GM19238 (cell line): ENCODE data around the gene C4orf33.
"Not testable (repeated sequence)": the region's sequence is repeated elsewhere in the genome, so short reads cannot be mapped to it uniquely, and the experiment has no call there.

Source experiments
- DNase-seq: peaks from one replicate; pipeline ENCODE4 v3.0.0; 2011; ENCODE audit warnings: low spot score; ENCODE audit not compliant: insufficient read length

Gene C4orf33

DNA sequence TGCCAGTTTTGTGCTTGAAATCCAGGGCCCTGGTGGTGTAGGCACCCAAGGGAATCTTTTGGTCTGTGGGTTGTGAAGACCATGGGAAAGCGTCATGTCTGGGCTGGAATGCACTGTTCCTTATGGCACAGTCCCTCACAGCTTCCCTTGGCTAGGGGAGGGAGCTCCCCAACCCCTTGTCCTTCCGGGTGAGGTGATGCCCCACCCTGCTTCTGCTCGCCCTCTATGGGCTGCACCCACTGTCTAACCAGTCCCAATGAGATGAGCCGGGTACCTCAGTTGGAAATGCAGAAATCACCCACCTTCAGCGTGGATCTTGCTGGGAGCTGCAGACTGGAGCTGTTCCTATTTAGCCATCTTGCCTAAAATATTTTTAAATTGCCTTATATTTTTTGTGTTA, 30.7 kb downstream of the C4orf33 start:
- DNase-seq, result not testable (repeated sequence)

GRCh38 chr4:129129143-129129542, 33.2 kb downstream of the C4orf33 start:
- no peak for DNase-seq

- no peak for DNase-seq
Measured at GRCh38 chr4:129131343-129131742, 35.4 kb downstream of the C4orf33 start.

DNA sequence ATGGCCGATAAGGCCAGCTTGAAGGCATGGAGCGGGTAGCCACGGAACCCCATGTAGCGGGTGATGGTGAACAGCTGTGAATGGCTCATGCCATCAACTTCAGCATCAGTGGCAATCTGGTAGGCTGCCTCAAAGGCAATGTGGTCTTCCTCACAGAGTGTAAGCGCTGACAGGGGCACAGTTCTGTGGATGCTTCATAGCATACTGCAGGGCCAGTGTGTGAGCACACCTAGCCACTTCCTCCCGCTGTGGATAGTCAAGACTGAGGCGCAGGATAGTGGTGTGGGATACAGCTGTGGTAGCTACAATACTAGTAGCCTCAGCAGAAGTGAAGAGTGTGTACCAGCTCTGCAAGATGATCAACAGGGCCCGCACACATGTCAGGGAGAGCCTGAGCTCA, 40.5 kb downstream of the C4orf33 start:
- DNase-seq, result no peak

DNA sequence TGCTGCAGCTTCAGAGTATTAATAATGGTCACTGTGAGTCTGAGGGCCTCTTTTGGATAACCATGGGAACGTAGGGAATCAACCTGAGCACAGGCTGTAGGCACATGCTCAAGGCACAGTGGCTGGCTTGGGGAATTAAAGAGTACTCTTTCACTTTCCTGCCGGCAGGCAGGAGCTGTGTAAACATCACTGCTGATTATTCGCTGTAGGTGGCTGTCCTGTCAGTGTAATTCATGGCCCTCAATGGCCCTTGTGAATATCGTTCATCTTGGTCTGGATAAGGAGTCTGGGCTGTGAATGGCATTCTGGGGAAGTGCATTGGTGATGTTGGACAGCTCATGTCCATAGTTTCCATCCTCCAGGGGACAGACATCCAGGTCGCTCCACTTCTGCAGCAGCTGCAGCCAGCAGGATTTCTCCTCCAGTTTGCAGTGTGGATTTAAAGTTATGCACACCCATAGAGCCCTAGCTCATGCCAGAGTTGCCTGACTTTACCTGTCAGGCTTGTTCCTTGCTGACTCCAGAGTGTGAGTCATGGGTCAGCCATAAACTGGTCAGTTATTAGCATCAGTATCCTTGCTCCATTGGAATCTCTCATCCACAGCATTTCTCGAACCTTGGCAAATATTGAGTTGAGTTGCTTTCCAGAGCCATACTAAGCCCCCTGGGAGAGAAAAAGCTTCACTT, 43.0 kb downstream of the C4orf33 start:
- DNase-seq, result no peak

DNA sequence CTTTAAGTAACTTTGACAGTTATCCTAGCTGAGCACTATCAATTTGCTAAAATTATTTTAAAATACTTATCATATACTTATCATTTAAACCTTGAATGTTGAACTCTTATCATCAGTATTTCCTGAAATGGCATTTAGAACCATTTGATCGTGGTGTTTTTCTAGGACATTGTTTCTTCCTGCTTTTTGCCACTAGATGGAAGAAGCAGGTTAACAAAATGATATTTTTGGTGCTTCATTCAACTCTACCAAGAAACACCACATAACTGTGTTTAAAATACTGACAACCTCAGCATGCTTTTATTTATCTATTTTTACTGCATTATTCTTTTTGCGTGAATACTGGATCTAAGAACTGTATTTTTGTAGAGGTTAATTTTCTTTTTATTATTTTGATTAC, 44.6 kb downstream of the C4orf33 start:
- DNase-seq, result no peak

DNA sequence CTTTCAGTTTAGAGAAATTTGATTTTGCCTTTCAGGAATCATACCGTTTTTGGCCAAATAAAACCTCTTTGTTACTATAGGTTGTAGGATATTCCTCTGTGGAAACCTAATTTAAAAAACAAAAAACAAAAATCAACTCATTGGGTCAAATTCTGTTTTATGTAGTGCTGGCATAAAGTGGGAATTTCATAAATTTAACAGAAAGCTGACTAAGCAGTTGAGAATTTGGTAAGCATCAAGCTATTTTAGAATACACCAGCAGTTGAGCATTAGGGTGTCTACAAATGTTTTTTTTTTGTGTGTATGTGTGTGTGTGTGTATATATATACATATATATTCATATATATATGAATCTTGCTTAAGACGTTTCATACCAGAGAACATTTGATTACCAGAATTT, 47.4 kb downstream of the C4orf33 start:
- no peak for DNase-seq

DNA sequence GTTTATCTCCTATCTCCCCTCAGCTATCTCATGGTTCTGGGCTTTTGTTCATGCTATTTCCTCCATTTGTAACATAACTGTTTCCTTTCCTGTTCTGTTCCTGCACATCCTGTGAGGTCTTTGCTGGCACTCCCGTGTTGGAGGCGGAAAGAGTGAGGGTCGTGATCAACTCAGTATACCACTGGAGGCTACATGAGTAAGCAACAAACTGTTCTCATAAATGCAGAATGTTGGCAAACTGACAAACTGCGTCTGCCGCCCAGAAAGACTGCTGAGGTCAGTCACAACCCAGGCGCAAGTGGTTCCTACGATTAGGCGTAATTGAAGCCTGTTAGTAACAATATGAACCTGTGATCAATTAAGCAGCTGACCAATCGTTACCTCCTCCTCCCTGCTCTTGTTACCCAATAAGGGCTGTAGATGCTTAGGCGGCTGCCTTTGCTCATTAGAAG, 48.8 kb downstream of the C4orf33 start:
- no peak for DNase-seq

DNA sequence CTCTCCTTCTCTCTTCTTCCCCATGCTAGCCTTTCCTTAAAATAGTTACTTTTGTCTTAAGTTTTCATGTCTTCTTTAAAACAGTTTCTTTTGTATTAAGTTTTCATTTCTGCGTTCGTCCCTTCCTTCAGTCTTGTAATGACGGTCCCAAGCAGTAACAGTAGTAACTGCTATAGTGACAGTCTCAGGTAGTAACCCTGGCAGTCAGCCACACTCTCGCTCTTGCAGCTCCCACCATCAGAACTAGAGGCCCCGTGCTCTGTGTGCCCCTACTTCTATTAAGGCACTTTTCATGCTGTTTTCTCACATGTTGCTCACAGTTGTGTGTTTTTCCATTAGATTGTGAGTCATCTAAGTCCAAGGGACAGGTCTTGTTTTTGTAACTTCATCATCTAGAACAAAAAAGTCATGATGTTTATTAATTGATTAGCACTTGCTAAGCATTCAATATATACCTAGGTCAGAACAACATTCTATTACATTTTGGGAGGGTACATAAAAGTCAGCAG, 49.3 kb downstream of the C4orf33 start:
- no peak for DNase-seq

- DNase-seq, result no peak
Measured at GRCh38 chr4:129146639-129147038, 50.7 kb downstream of the C4orf33 start.

DNA sequence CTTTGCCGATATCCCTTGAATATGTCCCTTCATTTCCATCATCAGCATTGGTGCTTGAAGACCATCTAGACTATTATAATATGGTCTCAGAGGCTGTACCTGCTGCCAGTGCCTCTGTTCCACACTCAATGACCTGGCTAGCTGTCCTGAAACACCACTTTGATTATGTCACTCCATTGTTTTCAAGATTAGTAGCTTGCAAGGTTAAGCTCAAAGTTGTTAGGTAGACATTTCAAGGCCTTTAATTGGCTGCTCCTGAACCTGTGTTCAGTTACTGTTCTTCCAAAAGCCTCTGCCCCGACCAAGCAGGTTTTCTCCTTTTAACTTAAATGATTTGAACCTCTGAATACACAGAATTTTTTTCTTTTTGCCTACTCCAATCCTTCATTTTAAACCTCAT, 52.9 kb downstream of the C4orf33 start:
- no peak for DNase-seq

- DNase-seq, result no peak
Measured at GRCh38 chr4:129149906-129150305, 54.0 kb downstream of the C4orf33 start.

DNA sequence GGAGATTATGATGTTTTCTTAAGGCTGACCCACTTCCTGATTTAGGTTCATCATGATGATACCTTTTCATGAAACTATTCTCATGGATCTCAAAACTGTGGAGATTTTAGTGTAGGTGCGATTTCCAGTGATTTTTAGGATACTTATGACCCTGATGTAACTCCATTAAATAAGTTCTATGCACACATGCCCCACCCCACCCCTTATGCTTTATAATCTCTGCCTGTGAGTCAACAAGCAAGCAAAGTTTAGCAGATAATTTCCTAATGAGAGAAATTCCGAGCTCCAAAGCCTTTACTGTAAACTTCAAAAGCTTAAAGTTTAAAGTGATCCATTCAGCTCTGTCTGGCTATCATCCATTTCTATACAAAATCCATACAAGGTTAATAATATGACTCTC, 56.4 kb downstream of the C4orf33 start:
- DNase-seq, result no peak

GRCh38 chr4:129153700-129154099, 57.7 kb downstream of the C4orf33 start:
- no peak for DNase-seq

DNA sequence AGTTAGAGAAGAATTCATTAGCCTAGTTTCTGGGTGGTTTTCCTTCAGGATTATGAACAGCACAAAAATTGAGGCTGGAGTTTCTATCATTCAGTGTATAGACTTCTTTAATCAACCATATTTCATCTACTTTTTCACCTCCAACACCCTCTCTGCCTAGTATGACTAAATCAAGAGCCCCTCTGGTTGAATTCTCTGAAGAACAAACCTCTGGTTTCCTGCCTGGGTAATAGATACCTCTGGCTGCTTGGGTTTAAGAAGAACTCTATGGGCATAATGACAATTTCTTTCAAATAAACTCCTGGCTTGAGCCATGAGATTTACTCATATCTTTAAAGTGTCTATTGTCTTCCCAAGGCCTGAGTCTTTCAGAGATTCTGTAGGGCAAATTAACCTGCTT, 66.5 kb downstream of the C4orf33 start:
- DNase-seq, result no peak

- DNase-seq, result no peak
Measured at GRCh38 chr4:129163427-129163826, 67.5 kb downstream of the C4orf33 start.

GRCh38 chr4:129164243-129164642, 68.3 kb downstream of the C4orf33 start:
- DNase-seq, result no peak
